Stimulated activated naive CD4-positive, alpha-beta T cell treated with Interleukin-2 at 50 U/mL for 16 hours (primary cell): ENCODE data around the gene RETREG2.
"Not testable (repeated sequence)": the region's sequence is repeated elsewhere in the genome, so short reads cannot be mapped to it uniquely, and the experiment has no call there.

Experiments
- DNase-seq: peaks from one replicate; lab custom pipeline; 2025; lab: John Stamatoyannopoulos, UW

Gene RETREG2

GRCh38 chr2:219197388-219197787 lies 19.3 kb downstream of the RETREG2 start:
- DNase-seq: no peak

- DNase-seq: no peak
Measured at GRCh38 chr2:219198974-219199373, 20.9 kb downstream of the RETREG2 start.

- no peak for DNase-seq
Measured at GRCh38 chr2:219199470-219200211, 21.6 kb downstream of the RETREG2 start.

GRCh38 chr2:219200502-219201326 lies 22.6 kb downstream of the RETREG2 start:
- not testable (repeated sequence) for DNase-seq

GRCh38 chr2:219201331-219201730 lies 23.3 kb downstream of the RETREG2 start:
- DNase-seq: not testable (repeated sequence)

- no peak for DNase-seq
Measured at GRCh38 chr2:219204425-219205164, 26.5 kb downstream of the RETREG2 start.

- DNase-seq: no peak
Measured at GRCh38 chr2:219205165-219205538, 27.1 kb downstream of the RETREG2 start.

- DNase-seq: no peak
Measured at GRCh38 chr2:219205981-219206327, 27.9 kb downstream of the RETREG2 start.

GRCh38 chr2:219206328-219207133 lies 28.5 kb downstream of the RETREG2 start, which contains the start of gene ZFAND2B:
Gene ZFAND2B, plus strand, starts transcription at chr2:219206782. Its CDS starts 206 bp downstream, at chr2:219206988.
- DNase-seq: peak; percentile 92

GRCh38 chr2:219207134-219207883 lies 29.2 kb downstream of the RETREG2 start:
- no peak for DNase-seq

GRCh38 chr2:219207884-219208740 lies 30.0 kb downstream of the RETREG2 start:
- no peak for DNase-seq

GRCh38 chr2:219209236-219210195 lies 31.4 kb downstream of the RETREG2 start:
- DNase-seq: no peak

GRCh38 chr2:219210196-219210885 lies 32.3 kb downstream of the RETREG2 start:
- DNase-seq: no peak

GRCh38 chr2:219210886-219211362 lies 32.8 kb downstream of the RETREG2 start:
- no peak for DNase-seq

- DNase-seq: no peak
Measured at GRCh38 chr2:219213026-219213415, 34.9 kb downstream of the RETREG2 start.

- DNase-seq: no peak
Measured at GRCh38 chr2:219213486-219214071, 35.5 kb downstream of the RETREG2 start.

- DNase-seq: no peak
Measured at GRCh38 chr2:219214141-219214540, 36.1 kb downstream of the RETREG2 start.

GRCh38 chr2:219214786-219215185 lies 36.7 kb downstream of the RETREG2 start:
- DNase-seq: no peak
